ENCODE measurements around the gene DEK.

DNA sequence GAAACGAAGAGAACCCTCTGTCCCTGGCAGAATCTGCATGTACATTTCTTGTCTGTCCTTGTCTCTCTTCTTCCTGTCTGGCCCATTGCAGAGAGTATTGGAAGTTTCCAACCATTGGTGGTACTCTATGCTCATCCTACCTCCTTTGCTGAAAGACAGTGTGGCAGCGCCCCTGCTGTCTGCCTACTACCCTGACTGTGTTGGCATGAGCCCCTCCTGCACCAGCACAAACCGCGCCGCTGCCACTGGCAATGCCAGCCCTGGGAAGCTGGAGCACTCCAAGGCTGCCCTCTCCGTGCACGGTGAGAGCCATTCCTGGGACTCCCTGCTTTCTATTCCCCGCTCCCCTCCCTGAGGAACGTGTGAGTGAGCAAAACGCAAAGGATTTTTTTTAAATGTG is 76.6 kb downstream of the DEK start:
- TF ChIP-seq, protein P1, sequence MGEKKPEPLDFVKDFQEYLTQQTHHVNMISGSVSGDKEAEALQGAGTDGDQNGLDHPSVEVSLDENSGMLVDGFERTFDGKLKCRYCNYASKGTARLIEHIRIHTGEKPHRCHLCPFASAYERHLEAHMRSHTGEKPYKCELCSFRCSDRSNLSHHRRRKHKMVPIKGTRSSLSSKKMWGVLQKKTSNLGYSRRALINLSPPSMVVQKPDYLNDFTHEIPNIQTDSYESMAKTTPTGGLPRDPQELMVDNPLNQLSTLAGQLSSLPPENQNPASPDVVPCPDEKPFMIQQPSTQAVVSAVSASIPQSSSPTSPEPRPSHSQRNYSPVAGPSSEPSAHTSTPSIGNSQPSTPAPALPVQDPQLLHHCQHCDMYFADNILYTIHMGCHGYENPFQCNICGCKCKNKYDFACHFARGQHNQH (CRISPR knock-in tag; IDR thresholded peaks at IDR 0.05): no peak
- TF ChIP-seq, protein P2, sequence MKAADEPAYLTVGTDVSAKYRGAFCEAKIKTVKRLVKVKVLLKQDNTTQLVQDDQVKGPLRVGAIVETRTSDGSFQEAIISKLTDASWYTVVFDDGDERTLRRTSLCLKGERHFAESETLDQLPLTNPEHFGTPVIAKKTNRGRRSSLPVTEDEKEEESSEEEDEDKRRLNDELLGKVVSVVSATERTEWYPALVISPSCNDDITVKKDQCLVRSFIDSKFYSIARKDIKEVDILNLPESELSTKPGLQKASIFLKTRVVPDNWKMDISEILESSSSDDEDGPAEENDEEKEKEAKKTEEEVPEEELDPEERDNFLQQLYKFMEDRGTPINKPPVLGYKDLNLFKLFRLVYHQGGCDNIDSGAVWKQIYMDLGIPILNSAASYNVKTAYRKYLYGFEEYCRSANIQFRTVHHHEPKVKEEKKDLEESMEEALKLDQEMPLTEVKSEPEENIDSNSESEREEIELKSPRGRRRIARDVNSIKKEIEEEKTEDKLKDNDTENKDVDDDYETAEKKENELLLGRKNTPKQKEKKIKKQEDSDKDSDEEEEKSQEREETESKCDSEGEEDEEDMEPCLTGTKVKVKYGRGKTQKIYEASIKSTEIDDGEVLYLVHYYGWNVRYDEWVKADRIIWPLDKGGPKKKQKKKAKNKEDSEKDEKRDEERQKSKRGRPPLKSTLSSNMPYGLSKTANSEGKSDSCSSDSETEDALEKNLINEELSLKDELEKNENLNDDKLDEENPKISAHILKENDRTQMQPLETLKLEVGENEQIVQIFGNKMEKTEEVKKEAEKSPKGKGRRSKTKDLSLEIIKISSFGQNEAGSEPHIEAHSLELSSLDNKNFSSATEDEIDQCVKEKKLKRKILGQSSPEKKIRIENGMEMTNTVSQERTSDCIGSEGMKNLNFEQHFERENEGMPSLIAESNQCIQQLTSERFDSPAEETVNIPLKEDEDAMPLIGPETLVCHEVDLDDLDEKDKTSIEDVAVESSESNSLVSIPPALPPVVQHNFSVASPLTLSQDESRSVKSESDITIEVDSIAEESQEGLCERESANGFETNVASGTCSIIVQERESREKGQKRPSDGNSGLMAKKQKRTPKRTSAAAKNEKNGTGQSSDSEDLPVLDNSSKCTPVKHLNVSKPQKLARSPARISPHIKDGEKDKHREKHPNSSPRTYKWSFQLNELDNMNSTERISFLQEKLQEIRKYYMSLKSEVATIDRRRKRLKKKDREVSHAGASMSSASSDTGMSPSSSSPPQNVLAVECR (CRISPR knock-in tag; IDR thresholded peaks at IDR 0.05; ENCODE audit: borderline replicate concordance): no peak
- TF ChIP-seq MXI1 (IDR thresholded peaks at IDR 0.05; ENCODE audit: borderline replicate concordance, low read depth, low read length): no peak
- TF ChIP-seq DMTF1 (CRISPR knock-in tag; IDR thresholded peaks at IDR 0.05): no peak
- TF ChIP-seq EZH2 (conservative IDR thresholded peaks at IDR 0.05; ENCODE audit: low read depth, low read length): no peak
- no peak for TF ChIP-seq DPF2 (CRISPR knock-in tag; IDR thresholded peaks at IDR 0.05; ENCODE audit: borderline replicate concordance, low read depth)
